GM23248 (cell line): ENCODE data around the gene SACS.

Source experiments
- EZH2 ChIP-seq: fragments of 200-600 bp; sonication (generic); IDR thresholded peaks from 2 replicates; pipeline ENCODE4 v1.6.1; 2018; ENCODE audit warnings: antibody characterized with exemption, mild to moderate bottlenecking; ENCODE audit not compliant: insufficient read depth, poor library complexity, severe bottlenecking
- EZH2phosphoT487 ChIP-seq: fragments of 200-600 bp; sonication (generic); IDR thresholded peaks from 2 replicates; pipeline ENCODE4 v1.6.1; 2018; ENCODE audit warnings: antibody characterized with exemption, moderate library complexity, mild to moderate bottlenecking, low read depth; ENCODE audit not compliant: insufficient read depth

GRCh38 chr13:23450340-23451046, 17.0 kb upstream of the SACS start:
- TF ChIP-seq EZH2phosphoT487 (no peak), EZH2 (no peak)
